ENCODE data around the gene PSMC2.
"Not testable (repeated sequence)": the region's sequence is repeated elsewhere in the genome, so short reads cannot be mapped to it uniquely, and the experiment has no call there.

PSMC2 gene

DNA sequence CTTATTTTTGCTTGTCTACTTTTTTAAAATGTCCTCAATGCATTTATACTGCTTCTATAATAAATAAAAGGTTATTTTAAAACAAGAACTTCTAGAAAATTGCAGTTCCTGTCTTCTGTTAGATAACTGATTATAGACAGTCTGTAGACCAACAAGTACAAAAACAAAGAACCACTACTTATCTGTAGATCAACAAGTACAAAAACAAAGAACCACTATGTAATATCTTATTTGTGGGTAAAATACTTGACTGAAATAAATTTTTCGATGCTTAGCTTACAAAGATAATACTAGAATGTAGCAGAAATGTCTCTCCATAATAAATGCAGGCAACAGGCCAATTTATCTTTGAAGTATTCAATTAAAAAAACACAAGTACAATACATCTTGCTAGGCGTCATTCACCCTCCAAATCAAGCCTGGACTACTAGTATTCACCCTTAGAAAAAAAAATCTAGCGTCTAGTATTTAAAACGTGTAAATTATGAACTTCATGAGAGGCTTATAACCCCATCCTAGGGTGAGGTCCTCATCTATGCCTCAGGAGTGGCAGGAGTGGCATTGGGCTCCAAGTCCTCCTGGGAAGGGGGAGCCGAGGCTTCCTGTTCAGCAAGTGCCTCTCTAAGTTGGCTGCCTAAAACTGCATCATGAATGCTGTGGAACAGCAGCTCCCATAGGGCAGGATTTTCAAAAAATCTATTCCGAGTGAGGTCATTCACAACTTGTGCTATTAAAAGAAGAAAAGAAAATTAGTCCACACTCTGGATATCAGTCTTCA lies 26.6 kb downstream of the PSMC2 start:
- DNase-seq (ENCODE audit: low spot score), result no peak

DNA sequence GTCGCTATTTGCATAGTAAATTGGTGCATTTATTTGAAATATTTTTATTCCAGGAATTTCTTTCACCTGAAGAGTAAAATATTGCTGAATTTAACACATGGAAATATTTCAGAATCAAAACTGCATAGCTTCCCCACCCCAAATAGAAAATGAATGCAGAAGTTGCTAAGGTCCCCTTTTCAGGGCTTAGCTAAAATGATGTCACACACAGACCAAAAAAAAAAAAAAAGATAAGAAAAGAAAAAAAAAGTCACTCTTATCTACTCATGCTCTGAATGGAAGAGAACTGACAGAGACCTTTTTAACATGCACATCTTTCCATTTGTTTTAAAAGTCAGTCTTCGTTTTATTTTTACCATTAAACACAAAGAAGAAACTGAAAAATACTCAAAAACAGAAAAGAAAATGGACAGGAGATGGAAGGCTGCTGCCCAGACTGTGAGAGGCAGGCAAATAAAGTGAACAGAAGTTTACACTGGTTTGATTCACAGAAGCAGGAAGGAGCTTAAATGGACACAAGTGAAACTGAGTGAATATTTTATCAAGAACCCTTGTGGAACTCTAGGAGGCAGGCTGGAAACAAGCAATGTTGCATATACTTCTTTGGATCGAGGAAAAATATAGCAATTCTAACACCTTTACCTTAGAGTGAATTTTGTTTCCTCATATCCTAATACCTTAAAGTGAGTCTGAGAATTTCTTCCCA lies 32.0 kb downstream of the PSMC2 start:
- DNase-seq (ENCODE audit: low spot score), result no peak

- no peak for DNase-seq (ENCODE audit: low spot score)
These were observed 33.1 kb downstream of the PSMC2 start for GRCh38 chr7:103380395-103381191.

DNA sequence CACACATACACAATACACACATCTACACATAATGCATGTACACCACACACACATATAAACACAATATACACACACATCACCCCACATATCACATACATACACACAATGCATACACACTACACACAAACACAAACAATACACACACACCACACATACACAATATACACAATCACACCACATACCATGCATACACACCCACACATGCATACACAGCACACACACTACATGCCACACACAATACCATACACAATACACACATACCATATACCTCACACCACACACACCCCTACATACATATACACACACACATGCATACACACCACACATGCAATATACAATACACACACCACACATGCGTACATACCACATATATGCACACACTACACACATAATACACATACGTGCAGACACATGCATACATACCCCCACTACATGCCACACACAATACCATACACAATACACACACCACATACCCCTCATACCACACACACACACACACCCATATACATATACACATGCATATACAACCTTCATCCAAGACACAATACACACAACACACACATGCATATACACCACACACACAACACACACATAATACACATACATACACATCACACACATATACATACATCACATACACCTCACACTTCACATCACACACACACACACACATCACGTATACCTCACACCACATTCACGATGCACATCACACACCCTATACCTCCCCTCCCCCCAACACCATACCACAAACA lies 34.0 kb downstream of the PSMC2 start:
- no peak for DNase-seq (ENCODE audit: low spot score)

DNA sequence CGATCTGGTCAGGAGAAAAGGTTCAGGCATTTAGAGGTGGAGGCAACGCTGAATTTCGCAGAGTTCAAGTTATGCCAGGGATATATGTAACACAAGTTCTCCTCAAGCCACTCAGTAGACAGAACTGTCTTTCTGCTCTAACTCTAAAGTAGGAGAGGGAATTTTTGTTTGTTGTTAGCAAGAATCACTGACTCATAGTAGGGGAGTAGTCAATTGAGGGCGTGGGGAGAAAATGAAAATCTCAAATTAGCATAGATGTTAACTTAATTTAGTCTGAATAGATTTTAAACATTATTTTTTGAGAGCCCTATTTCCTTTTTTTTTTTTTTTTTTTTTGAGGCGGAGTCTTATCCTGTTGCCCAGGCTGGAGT lies 34.6 kb downstream of the PSMC2 start:
- DNase-seq (ENCODE audit: low spot score), result no peak

DNA sequence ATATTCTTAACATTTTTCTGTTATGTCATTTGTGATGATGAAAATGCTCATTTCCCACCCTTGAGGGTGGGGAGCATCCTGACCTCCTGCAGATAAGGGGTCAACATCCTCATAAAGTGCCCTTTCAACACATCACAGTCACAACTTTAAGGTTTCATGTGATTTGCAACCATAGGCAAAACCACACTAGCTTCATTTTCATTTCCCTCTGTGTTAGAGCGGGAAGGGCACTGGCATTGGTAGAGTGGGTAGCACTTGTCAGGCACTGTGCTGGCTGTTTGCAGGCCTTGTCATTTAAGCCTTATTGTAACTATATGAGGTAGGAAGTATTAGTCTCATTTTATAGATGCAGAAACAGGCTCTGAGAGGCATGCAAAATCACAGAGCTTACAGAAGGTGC lies 39.8 kb downstream of the PSMC2 start:
- no peak for DNase-seq (ENCODE audit: low spot score)

DNA sequence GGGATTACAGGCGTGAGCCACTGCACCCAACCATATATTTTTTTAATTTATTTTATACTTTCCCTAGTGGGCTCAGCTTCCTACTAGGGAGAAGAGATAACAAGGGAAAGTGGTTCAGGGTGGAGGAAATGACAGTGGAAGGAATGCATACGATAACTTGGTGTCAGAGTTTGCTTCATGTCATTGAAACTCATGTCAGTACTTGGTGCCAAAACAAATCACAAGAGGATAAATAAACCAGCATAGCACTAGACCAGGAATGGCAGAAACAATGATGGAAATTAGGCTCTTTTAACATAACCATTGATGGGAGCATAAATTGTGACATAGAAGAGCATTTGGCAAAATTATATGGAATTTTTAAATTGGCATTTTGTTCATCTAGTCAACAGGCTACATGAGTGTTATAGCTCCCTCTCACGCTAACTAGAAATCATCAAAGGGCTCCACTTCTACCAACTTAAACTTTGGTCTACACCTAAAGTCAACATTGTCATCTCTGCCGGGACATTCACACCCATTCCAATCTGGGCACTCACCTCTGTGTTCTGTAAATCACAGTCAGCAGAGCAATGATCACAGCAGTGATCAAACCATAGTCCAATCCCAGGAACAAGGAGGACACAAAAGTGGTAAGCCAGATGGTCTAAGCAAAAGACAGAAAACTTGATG lies 41.2 kb downstream of the PSMC2 start:
- DNase-seq (ENCODE audit: low spot score), result no peak

GRCh38 chr7:103389263-103389662 lies 41.8 kb downstream of the PSMC2 start:
- DNase-seq (ENCODE audit: low spot score), result no peak

DNA sequence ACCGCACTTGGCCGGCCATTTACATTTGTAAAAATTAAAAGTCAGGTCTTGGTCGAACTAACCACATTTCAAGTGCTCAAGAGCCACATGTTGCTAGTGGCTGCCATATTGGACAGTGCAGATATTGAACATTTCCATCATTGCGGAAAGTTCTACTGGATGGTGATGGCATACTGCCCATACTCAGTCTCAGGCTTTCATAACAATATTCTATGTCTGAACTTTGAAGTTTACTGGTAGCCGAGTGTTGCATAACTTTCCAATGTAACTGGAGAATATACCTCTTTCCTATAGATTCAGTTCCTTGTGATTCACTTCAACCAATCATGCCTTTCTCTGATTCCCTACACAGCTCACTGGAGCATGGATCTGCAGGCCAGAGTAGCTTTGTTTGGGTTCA lies 43.7 kb downstream of the PSMC2 start:
- DNase-seq (ENCODE audit: low spot score), result no peak

GRCh38 chr7:103391976-103392375 lies 44.5 kb downstream of the PSMC2 start:
- no peak for DNase-seq (ENCODE audit: low spot score)

DNA sequence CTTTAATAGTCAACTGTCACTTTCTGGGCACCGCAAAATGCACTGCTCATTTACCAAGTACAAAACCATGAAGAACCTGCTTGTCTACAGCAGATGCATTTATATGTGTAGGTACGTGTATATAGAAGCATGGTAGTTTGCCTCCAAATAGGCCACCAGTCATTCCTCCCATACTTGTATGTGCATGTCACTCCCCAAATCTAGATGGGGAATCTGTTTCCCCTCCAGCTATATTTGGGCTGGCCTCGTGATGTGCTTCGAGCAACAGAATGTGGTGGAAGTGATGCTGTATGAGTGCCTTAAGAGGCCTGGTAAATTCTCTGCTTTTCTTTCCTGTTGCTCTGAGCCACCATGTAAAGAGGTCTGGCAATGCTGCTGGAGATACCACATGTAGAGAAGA lies 47.1 kb downstream of the PSMC2 start:
- DNase-seq (ENCODE audit: low spot score), result no peak

DNA sequence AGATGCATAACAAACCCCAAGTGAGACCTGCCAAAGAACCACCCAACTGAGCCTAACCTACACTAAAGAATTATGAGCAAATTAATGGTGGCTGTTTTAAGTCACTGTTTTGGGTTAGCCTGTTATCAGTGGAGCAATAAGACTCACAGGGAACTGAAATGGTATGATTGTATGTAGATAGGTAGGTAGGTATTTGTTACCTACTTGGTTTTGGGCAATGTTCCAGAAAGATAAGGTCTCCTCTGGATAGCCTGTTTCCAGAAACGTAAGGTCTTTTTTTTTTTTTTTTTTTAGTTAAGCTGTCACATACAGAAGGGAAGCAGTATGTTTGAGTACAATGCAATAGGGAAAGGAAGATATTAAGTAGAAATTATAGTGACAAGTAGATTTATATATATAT lies 47.6 kb downstream of the PSMC2 start:
- no peak for DNase-seq (ENCODE audit: low spot score)

DNA sequence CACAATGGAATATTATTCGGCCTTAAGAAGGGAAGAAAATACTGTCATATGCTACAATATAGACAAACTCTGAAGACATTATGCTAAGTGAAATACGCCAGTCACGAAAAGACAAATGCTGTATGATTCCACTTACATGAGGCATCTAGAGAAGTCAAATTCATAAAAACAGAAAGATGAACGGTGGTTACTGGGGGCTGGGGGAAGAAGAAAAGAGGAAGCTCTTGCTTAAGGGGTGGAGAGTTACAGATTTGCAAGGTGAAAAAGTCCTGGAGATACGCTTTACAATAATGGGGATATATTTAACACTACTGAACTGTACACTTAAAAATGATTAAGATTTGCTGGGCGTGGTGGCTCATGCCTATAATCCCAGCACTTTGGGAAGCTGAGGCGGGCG lies 49.0 kb downstream of the PSMC2 start:
- no peak for DNase-seq (ENCODE audit: low spot score)

DNA sequence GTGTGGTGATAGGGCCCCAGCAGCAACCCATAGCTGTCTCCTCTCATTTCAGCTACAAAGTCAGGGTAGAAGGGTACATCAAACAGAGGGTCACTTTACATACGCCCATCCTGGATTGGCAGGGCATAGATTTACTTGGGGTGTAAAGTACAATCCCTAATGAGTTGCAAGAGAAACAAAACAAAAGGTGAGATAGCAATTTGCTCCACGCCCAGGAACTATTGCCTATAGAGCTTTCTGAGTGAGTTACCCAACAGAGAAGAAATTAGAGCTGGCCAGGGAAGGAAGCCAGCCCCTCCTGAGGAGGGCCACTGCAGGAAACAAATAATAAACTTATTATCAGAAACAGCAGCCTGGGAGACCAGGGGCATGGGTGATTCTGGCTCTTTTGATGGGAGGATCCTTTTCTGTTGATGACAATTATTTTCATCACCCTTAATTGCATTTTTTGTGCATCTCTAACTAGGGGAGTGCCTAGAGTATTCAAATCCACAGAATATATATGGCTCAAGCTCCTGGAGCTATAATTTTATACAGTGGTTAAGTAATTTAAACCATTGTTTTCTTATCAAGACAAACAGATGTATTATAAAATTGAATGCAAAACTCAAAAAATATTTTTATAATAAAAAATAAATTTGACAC lies 51.2 kb downstream of the PSMC2 start:
- no peak for DNase-seq (ENCODE audit: low spot score)

- not testable (repeated sequence) for DNase-seq (ENCODE audit: low spot score)
These were observed 52.2 kb downstream of the PSMC2 start for GRCh38 chr7:103399687-103400086.

- not testable (repeated sequence) for DNase-seq (ENCODE audit: low spot score)
These were observed 58.6 kb downstream of the PSMC2 start for GRCh38 chr7:103405789-103406613.

- no peak for DNase-seq (ENCODE audit: low spot score)
These were observed 64.7 kb downstream of the PSMC2 start for GRCh38 chr7:103412151-103412550.

- DNase-seq (ENCODE audit: low spot score), result no peak
These were observed 66.0 kb downstream of the PSMC2 start for GRCh38 chr7:103413407-103413806.

DNA sequence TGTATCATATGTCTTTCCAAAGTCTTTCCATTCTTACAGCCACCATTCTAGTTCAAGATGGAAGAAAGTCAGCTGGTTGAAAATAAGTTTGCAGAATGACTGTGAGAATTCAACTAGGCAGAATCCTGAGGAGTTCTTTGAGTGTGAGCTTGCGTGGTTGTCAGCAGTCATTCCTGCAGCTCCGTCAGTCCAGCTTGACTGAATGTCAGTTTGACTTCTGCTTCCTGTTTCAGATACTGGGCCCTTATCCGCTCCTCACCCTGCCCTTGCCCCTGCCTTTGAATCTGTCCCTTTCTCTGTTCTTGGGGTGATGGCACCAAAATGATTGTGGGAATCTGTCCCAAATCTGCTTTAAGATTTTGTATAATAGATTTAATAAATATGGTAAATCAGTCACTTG lies 70.8 kb downstream of the PSMC2 start:
- no peak for DNase-seq (ENCODE audit: low spot score)

All from SK-N-DZ (cell line).